22Rv1 (cell line): ENCODE measurements around the gene RMRP.

Experiments used
- H3K27ac ChIP-seq: fragments of 450-650 bp; 2 replicates; pipeline ENCODE4 v1.5.1; 2017
- ZFX ChIP-seq: fragments of 450-650 bp; IDR thresholded peaks from 2 replicates; pipeline ENCODE4 v1.6.1; 2017; ENCODE audit warnings: antibody characterized with exemption, borderline replicate concordance
- TF ChIP-seq, protein P1 (sequence below): fragments of 450-650 bp; IDR thresholded peaks from 2 replicates; pipeline ENCODE4 v1.5.1; 2017; ENCODE audit warnings: mild to moderate bottlenecking

Gene RMRP

DNA sequence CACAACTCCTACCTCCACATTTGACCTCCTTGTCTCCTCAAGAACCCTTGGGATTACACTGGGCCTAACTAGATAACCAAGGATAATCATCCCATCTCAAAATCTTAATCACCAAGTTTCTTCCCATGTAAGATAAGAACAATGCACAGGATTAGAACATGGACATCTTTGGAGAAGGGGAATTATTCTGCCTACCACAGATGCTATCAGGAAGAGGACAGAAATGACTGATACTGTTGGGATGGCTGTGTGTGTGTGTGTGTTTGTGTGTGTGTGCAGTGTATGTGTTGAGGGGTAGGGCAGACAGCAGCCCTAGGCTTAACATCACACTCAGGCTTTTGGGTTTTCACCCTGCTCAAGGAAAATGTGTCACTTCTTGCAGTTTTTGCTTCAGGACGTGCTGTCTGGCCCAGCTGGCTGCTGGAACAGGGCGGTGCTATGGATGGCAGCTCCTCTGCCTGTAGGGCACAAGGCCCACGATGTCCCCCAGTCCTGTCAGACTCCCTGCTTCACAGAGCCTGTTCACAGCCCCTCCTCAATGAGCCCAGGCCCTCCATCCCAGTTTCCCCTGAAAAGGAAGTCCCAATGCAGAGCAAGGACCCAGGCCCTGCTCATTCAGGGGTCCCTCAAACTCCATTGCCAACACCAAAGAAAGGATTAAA lies 23.7 kb upstream of the RMRP start:
- no peak overlapping the region for H3K27ac ChIP-seq
- TF ChIP-seq, protein P1, sequence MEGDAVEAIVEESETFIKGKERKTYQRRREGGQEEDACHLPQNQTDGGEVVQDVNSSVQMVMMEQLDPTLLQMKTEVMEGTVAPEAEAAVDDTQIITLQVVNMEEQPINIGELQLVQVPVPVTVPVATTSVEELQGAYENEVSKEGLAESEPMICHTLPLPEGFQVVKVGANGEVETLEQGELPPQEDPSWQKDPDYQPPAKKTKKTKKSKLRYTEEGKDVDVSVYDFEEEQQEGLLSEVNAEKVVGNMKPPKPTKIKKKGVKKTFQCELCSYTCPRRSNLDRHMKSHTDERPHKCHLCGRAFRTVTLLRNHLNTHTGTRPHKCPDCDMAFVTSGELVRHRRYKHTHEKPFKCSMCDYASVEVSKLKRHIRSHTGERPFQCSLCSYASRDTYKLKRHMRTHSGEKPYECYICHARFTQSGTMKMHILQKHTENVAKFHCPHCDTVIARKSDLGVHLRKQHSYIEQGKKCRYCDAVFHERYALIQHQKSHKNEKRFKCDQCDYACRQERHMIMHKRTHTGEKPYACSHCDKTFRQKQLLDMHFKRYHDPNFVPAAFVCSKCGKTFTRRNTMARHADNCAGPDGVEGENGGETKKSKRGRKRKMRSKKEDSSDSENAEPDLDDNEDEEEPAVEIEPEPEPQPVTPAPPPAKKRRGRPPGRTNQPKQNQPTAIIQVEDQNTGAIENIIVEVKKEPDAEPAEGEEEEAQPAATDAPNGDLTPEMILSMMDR, result no peak
- no peak for TF ChIP-seq ZFX

DNA sequence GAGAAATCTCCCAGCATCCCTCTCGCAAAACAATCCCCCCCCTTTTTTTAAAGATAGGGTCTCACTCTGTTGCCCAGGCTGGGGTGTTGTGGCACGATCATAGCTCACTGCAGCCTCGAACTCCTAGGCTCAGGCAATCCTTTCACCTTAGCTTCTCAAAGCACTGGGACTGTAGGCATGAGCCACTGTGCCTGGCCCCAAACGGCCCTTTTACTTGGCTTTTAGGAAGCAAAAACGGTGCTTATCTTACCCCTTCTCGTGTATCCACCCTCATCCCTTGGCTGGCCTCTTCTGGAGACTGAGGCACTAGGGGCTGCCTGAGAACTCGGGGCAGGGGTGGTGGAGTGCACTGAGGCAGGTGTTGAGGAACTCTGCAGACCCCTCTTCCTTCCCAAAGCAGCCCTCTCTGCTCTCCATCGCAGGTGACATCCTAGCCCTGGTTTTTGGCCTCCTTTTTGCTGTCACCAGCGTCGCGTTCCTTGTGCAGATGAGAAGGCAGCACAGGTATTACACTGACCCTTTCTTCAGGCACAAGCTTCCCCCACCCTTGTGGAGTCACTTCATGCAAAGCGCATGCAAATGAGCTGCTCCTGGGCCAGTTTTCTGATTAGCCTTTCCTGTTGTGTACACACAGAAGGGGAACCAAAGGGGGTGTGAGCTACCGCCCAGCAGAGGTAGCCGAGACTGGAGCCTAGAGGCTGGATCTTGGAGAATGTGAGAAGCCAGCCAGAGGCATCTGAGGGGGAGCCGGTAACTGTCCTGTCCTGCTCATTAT lies 22.7 kb upstream of the RMRP start:
- TF ChIP-seq ZFX, result no peak
- TF ChIP-seq, protein P1, result no peak
- no peak overlapping the region for H3K27ac ChIP-seq

- no peak for TF ChIP-seq ZFX
- TF ChIP-seq, protein P1, result no peak
- no peak overlapping the region for H3K27ac ChIP-seq
Observed at GRCh38 chr9:35679766-35680330, 22.0 kb upstream of the RMRP start.

DNA sequence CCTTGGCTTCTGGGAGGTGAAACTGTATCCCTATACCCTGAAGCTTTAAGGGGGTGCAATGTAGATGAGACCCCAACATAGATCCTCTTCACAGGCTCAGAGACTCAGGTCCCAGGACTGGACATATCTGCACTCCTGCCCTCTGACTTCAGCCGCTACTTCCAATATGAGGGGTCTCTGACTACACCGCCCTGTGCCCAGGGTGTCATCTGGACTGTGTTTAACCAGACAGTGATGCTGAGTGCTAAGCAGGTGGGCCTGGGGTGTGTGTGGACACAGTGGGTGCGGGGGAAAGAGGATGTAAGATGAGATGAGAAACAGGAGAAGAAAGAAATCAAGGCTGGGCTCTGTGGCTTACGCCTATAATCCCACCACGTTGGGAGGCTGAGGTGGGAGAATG lies 21.3 kb upstream of the RMRP start:
- TF ChIP-seq ZFX, result no peak
- TF ChIP-seq, protein P1, result no peak
- no peak overlapping the region for H3K27ac ChIP-seq

DNA sequence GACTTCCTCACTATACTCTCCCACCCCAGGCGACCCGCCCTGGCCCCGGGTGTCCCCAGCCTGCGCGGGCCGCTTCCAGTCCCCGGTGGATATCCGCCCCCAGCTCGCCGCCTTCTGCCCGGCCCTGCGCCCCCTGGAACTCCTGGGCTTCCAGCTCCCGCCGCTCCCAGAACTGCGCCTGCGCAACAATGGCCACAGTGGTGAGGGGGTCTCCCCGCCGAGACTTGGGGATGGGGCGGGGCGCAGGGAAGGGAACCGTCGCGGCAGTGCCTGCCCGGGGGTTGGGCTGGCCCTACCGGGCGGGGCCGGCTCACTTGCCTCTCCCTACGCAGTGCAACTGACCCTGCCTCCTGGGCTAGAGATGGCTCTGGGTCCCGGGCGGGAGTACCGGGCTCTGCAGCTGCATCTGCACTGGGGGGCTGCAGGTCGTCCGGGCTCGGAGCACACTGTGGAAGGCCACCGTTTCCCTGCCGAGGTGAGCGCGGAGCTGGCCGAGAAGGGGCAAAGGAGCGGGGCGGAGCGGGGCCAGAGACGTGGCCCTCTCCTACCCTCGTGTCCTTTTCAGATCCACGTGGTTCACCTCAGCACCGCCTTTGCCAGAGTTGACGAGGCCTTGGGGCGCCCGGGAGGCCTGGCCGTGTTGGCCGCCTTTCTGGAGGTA lies 18.0 kb upstream of the RMRP start:
- no peak for TF ChIP-seq ZFX
- TF ChIP-seq, protein P1, result no peak
- no peak overlapping the region for H3K27ac ChIP-seq

DNA sequence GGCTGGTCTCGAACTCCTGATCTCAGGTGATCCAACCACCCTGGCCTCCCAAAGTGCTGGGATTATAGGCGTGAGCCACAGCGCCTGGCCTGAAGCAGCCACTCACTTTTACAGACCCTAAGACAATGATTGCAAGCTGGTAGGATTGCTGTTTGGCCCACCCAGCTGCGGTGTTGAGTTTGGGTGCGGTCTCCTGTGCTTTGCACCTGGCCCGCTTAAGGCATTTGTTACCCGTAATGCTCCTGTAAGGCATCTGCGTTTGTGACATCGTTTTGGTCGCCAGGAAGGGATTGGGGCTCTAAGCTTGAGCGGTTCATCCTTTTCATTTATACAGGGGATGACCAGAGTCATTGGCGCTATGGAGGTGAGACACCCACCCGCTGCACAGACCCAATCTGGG lies 17.4 kb upstream of the RMRP start:
- no peak for TF ChIP-seq ZFX
- TF ChIP-seq, protein P1, result no peak
- no peak overlapping the region for H3K27ac ChIP-seq
